ENCODE measurements around the gene TTLL12.

DNA sequence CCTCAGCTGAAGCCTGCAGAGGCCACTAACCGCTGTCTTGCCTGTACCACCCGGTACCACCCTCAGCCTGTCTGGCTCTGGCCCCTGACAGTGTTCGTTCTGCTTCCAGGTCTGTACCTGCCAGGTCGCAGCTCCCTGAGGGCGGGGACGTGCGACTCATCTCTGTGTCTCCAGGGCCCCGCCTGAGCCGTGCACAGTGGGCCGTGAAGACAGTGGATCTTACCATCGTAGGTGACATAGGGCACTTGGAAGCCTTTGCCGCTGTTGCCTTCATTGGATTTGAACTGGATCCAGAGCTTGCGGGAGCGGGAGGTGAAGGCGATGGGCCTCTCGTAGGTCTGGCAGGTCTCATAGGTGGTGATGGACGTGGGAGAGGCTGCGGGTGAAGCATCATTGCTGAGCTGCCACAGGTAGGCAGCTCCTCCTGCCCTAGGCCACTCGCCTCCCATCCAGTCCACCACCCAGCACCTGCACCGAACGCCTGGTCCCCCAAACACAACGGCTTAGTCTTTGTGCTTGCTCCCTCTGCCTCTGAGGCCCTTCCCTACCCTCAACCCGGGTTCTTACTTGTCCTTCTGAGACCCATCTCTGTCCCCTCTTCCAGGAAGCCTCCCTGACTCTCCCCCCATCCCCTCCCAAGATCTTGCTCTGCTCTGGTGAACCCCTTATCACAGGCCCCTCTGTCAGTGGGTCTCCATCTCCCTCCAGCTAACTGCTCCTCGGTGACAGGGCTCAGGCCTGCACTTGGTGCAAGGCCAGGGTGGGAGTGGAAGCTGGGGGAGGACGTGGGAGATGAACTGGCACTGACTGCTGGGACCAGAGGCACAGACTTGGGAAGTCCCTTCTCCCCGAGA, 21.1 kb upstream of the TTLL12 start:
- no peak for TF ChIP-seq POLR2A (IDR thresholded peaks at IDR 0.05; ENCODE audit: low read length)
- no peak for TF ChIP-seq GATA1 (IDR thresholded peaks at IDR 0.05; ENCODE audit: low read depth, low read length)
